DMS 273 treated with DMSO at 0.1 percent for 48 hours (cell line): Measurements from ENCODE around the gene RNF2.

Experiments used
- DNase-seq: peaks from one replicate; lab custom pipeline; 2025; lab: John Stamatoyannopoulos, UW

RNF2 gene

GRCh38 chr1:185096531-185096930 is 51.2 kb downstream of the RNF2 start:
- DNase-seq: no peak

DNA sequence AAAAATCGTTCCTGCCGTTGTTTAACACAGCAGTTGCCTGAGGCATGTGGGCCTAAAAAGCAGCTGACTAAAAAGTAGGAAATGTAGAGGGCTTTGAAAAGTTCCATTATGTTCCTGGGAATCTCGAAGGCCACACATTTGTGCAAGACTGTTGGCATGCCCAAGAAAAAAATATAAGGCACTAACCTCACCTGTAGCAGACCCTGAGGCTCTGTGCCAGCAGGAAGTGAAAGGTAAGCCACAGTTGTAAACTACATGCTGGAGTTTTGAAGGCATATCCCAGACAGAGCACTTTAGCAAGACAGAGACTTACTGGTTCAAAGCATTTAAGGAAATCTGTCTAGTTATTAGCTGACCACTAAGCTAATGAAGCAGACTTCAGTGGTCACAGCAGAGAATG is 58.7 kb downstream of the RNF2 start:
- DNase-seq: no peak

DNA sequence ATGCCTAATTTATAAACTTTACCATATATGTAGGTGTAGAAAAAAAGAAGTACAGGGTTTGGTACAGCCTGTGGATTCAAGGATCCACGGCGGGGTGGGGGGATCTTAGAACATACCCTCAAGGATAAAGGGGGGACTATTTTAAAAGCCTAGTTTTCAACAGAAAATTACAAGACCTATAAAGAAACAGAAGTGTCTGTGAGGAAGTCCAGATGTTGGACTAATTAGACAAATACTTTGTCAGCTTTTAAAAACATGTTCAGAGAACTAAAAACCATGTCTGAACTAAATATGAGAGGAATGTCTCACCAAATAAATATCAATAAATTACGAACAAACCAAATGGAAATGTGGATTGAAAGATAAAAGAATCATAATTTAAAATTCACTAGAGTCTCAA is 59.8 kb downstream of the RNF2 start:
- no peak for DNase-seq

DNA sequence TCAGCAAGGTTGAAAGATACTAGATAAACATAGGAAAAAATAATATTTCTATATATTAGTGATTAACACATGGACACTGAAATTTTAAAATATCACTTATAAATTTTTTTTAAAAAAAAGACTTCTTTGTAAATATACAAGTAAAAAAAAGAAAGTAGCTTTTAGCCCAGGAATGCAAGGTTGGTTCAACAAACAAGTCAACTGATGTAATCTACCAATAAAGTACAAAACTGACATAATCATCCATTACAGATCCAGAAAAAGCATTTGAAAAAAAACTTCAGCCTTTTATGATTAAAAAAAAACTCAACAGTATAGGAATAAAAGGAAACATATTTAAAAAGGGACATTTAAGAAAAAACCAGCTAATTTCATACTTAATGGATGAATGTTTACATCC is 63.0 kb downstream of the RNF2 start:
- DNase-seq: no peak

DNA sequence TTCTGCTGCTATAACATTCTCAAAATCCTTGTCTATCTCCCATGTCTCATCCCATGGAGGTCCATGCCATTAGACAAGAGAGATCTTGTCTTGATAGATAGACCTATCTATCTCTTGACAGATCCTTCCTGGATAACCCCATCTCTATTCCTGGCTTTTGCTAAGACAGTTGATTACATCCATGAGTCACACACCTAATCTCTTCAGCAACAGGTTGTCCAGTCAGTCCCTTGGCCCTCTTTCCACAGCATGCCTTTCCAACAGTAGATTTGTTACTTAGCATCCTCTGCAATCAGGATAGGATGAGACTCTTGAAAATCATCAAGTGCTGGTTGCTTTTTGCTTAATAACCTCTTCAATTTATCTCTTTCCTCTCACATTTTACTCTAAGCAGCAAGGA is 64.8 kb downstream of the RNF2 start:
- DNase-seq: no peak

GRCh38 chr1:185111873-185112272 is 66.5 kb downstream of the RNF2 start:
- no peak for DNase-seq

- no peak for DNase-seq
These were observed 67.0 kb downstream of the RNF2 start for GRCh38 chr1:185112356-185112755.

DNA sequence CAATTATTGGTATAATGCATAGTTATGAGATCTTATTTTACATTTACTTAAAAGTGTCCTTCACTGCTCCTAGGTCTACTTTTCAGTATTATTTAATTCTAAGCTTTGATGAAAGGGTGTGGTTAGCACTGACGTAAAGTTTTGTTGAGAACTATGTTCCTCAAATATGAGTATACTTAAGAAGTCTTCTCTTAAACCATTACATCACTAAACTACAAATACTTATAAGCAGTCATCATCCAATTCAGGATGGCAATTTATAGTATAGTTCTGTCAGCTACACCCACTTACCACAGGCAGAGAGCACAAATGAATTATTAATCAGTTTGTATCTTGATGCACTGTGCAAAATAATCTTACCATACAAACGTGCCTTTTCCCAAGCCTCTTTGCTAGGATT is 84.3 kb downstream of the RNF2 start:
- no peak for DNase-seq

GRCh38 chr1:185132534-185132933 is 87.2 kb downstream of the RNF2 start:
- no peak for DNase-seq

- no peak for DNase-seq
These were observed 92.7 kb downstream of the RNF2 start for GRCh38 chr1:185137896-185138545.

- DNase-seq: no peak
These were observed 93.9 kb downstream of the RNF2 start for GRCh38 chr1:185139246-185139645.

- no peak for DNase-seq
These were observed 98.9 kb downstream of the RNF2 start for GRCh38 chr1:185144233-185144632.

- DNase-seq: no peak
These were observed 105.9 kb downstream of the RNF2 start for GRCh38 chr1:185151215-185151614.
